Measurements from ENCODE around the gene MFSD2A.
"Not testable (repeated sequence)": the region's sequence is repeated elsewhere in the genome, so short reads cannot be mapped to it uniquely, and the experiment has no call there.

Gene MFSD2A

GRCh38 chr1:39969531-39970270 lies 14.8 kb downstream of the MFSD2A start:
- no peak for DNase-seq

- DNase-seq = no peak
These were observed 15.3 kb downstream of the MFSD2A start for GRCh38 chr1:39970274-39970673.

- no peak for DNase-seq
These were observed 16.2 kb downstream of the MFSD2A start for GRCh38 chr1:39971138-39971537.

GRCh38 chr1:39973503-39974135 lies 18.7 kb downstream of the MFSD2A start:
- DNase-seq = peak; percentile 82 to 86 (median 85)

- no peak for DNase-seq
These were observed 21.8 kb downstream of the MFSD2A start for GRCh38 chr1:39976732-39977131.

GRCh38 chr1:39977202-39977601 lies 22.3 kb downstream of the MFSD2A start:
- no peak for DNase-seq

- DNase-seq = no peak
These were observed 24.7 kb downstream of the MFSD2A start for GRCh38 chr1:39979654-39980053.

GRCh38 chr1:39980555-39981313 lies 25.8 kb downstream of the MFSD2A start:
- DNase-seq = no peak

- DNase-seq = no peak
These were observed 26.4 kb downstream of the MFSD2A start for GRCh38 chr1:39981385-39981784.

- DNase-seq = no peak
These were observed 27.0 kb downstream of the MFSD2A start for GRCh38 chr1:39981945-39982344.

GRCh38 chr1:39984480-39984879 lies 29.5 kb downstream of the MFSD2A start:
- not testable (repeated sequence) for DNase-seq

GRCh38 chr1:39984951-39985350 lies 30.0 kb downstream of the MFSD2A start:
- no peak for DNase-seq

- DNase-seq = no peak
These were observed 32.9 kb downstream of the MFSD2A start for GRCh38 chr1:39987869-39988268.

GRCh38 chr1:39988618-39989343 lies 33.8 kb downstream of the MFSD2A start:
- DNase-seq = no peak

GRCh38 chr1:39990428-39990827 lies 35.5 kb downstream of the MFSD2A start:
- peak in 1 of 3 donors; percentile 29 for DNase-seq

GRCh38 chr1:39992234-39992633 lies 37.3 kb downstream of the MFSD2A start:
- peak; percentile 78 to 86 (median 85) for DNase-seq

- DNase-seq = no peak
These were observed 37.9 kb downstream of the MFSD2A start for GRCh38 chr1:39992888-39993287.

- DNase-seq = peak in 2 of 3 donors; percentile 8 to 20
These were observed 41.0 kb downstream of the MFSD2A start for GRCh38 chr1:39995973-39996393.

- peak in 1 of 3 donors; percentile 23 for DNase-seq
These were observed 41.6 kb downstream of the MFSD2A start for GRCh38 chr1:39996396-39997004.

GRCh38 chr1:40001456-40001855 lies 46.5 kb downstream of the MFSD2A start:
- DNase-seq = no peak

- DNase-seq = peak; percentile 12 to 62 (median 62)
These were observed 48.5 kb downstream of the MFSD2A start for GRCh38 chr1:40003156-40004093.

All from suppressor macrophage treated with lipopolysaccharide for 1 hour (primary cell).